GM19025 (cell line): Measurements from ENCODE around the gene THAP4.
"Not testable (repeated sequence)": the region's sequence is repeated elsewhere in the genome, so short reads cannot be mapped to it uniquely, and the experiment has no call there.

Source experiments
- ATAC-seq: cut with Tn5 transposase; IDR thresholded peaks from one replicate; pipeline ENCODE4 v1.9.1; 2021; ENCODE audit warnings: mild to moderate bottlenecking, low read depth, moderate library complexity; ENCODE audit not compliant: unreplicated experiment

THAP4 gene

DNA sequence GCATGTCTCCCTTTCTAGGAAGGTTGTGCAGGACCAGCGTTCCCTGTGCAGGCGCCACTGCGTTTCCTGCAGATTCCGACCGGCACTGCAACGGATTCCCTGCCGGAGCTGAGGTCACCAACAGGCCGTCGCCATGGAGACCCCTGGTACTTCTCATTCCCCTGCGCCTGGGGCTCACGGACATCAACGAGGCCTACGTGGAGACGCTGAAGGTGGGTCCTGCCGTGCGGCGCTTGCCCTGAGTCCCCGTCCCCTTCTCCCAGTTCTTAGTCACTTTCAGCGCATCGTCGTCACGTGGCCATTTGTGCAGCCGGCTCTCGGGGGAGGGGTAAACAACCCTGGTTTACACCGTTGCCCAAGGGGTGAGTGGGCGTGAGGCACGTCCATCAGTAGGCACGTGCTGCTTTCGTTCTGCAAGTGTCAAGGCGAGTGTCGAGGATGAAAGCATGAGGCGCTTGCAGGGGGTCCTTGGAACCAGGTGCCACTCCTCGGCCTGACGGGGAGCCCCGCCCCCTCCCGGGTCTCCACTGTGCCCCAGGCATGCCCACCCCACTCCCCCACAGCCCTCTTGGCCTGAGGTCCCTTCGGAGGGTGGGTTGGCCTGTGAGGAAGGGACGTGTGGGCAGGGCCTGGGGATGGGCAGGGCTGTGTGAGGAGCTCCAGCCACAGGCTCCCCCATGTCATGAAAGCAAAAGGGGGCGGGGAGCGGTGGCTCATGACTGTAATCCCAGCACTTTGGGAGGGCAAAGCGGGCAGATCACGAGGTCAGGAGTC, 29.9 kb upstream of the THAP4 start:
- no peak for ATAC-seq

DNA sequence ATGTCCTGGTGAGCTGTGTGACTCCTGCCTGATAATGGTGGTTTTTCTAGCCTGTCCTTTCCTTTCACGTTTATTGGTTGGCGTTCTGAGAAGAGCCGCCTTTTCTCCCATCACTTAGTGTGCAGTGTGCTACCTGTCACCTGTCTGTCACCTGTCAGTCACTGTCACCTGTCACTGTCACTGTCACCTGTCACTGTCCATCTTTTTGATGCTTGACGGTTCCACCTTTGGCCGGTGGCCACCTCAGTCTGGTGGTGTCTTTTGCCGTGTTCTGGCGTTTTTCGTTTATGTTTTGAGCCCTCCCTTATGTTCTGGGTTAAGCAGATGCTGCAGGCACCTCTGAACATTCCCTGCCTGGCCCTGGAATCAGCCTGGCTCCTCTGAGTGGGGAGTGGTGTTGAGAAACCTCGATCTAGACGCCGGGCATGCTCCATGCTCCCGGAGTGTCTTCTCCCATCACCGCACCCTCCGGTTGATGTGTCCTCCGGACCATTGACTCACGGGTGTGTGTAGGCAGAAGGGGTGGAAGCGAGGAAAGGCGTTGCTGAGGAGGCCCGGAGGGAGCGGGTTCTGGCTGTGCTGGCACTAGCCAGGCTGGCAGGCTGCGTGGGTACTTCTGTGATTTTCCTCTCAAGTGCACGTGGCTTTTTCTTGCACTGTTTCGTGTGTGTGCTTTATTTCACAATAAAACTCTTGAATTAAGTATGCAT, 28.9 kb upstream of the THAP4 start:
- no peak for ATAC-seq

DNA sequence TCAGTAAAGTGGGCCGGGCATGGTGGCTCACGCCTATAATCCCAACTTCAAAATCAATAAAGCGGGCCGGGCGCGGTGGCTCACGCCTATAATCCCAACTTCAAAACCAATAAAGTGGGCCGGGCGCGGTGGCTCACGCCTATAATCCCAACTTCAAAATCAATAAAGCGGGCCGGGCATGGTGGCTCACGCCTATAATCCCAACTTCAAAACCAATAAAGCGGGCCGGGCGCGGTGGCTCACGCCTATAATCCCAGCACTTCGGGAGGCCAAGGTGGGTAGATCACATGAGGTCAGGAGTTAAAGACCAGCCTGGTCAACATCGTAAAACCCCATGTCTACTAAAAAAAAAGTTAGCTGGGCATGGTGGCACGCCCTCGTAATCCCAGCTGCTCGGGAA, 25.8 kb upstream of the THAP4 start:
- not testable (repeated sequence) for ATAC-seq

GRCh38 chr2:241660593-241661213, 23.7 kb upstream of the THAP4 start:
- ATAC-seq = no peak

DNA sequence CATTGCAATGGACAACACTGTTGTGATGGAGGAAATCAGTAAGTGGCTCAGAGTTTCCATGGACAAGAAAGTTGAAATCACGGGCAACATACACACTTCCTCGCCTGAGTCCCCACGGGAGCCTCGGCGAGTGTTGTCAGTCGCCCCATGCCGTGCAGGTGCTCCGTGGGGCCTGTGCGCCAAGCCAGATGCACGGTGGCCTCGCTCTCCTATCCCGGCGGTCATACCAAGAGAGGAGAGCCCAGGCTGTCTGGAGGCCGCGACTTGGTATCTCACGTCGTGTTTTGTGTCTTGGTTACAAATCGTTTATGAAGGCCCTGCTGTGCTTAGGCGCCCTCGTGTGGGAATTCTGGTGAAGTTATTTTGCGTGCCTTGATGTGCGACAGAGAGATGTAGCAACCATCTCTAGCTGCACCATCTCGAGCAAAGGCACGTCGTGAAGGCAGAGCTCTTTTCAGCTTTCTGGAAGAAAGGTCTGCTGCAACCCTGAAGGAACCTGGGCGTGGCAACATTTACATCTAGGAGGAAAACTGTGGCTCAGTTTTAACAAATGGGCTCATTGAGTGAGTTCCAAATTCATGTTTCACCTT, 22.3 kb upstream of the THAP4 start:
- ATAC-seq = no peak

- ATAC-seq = no peak
Observed at GRCh38 chr2:241658296-241658695, 21.3 kb upstream of the THAP4 start.

- no peak for ATAC-seq
Observed at GRCh38 chr2:241657786-241658254, 20.9 kb upstream of the THAP4 start.

GRCh38 chr2:241656190-241656741, 19.3 kb upstream of the THAP4 start:
- no peak for ATAC-seq

DNA sequence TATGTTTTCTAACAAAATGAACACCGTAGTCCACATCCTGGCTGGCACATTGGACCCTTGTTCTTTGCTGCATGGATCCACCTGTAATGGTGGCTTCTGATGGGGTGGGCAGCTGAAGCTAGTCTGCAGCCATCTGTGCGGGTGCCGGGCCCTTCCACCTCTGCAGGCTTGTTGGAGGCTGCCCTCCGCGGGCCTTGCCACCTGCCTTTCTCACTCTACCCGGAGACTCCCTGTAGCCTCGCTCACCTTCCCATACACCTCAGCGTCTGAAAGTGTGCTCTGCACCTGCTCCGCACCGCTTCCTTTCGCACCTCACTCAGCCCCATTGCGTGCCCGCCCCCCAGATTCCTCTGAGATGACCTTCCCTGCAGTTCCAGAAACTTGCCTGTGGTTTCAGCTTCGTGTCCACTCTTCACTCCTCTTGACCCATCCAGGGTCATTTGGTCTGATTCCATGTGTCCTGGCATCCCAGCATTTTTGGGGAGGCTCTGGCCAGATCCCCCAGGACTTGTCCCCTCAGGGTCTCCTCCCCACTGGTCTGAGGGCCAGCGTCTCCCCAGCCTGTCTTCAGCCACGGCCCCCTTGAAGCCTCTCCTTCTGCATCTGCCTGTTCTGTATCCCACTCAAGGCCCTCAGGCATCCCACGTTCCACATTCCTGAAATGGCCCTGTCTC, 18.7 kb upstream of the THAP4 start:
- no peak for ATAC-seq

DNA sequence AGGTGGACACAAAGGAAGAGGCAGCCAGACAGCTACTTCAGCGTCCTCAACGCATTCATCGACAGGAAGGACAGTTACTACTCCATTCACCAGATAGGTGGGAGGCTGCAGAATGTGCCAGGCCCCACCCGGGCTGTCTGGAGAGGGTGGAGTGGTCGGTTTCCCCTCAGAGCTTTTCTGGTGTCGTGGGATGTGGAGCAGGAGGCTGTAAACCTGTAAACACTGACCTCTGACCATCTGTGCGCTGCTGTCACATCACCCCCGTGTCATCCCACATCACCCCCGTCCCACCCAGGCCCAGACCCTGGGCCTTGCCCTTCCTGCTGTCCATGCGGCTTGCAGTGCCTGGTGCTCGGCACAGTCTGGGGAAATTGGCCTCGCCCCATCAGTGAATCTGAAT, 17.6 kb upstream of the THAP4 start:
- no peak for ATAC-seq

DNA sequence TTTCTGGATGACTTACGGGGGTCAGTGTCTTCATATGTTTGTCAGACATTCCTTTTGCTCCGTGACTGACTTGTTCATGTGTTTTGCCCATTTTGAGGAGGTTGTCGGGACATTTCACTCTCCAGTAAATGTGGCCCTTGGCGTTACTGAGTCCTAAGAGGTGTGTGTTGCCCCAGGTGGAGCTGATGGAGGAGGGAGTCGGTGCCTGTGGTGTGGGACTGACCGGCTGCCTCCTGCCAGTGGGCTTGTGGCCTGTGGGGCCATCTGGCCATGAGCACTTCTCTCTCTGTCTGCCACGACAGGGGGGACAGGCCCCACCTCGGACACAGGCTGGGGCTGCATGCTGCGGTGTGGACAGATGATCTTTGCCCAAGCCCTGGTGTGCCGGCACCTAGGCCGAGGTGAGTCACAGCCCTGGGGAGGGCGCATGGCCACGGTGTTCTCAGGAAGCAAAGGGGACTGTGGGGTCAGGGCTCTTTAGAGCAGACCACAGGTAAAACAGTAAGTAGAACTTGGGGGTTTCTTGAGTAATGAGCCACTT, 16.3 kb upstream of the THAP4 start:
- ATAC-seq = no peak

DNA sequence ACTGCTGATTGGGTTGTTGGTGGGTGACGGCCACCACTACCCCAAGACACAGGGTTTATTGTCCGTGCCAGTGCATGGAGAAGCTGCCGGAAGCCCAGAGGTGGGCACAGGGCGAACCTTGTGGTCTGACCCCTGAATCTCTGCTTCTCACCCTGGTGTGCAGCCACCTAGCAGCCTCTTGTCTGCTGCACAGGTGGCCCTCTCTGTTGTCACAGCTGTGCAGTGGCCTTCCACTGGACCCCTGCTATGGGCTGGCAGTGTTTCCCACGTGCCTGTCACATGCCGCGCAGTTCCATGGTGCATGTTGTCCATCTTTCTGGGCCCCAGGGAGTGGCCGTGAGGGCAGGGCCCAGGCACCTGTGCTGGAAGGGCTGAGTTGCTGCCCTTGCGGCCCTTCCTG, 15.8 kb upstream of the THAP4 start:
- ATAC-seq = no peak

GRCh38 chr2:241652142-241652541, 15.2 kb upstream of the THAP4 start:
- ATAC-seq = no peak

DNA sequence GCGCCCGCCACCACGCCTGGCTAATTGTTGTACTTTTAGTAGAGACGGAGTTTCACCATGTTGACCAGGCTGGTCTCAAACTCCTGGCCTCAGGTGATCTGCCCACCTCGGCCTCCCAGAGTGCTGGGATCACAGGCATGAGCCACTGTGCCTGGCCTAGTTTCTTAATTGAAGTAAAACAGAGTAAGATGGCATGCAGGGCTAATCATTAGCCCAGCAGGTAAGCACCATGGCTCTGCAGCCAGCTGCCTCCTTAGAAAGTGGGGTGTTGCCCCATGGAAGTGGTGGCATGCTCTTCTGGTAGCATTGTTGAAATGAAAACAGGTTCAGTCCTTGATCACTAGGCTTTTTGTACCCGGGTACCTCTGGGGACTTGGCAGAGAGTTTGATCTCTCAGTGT, 13.0 kb upstream of the THAP4 start:
- ATAC-seq = no peak

DNA sequence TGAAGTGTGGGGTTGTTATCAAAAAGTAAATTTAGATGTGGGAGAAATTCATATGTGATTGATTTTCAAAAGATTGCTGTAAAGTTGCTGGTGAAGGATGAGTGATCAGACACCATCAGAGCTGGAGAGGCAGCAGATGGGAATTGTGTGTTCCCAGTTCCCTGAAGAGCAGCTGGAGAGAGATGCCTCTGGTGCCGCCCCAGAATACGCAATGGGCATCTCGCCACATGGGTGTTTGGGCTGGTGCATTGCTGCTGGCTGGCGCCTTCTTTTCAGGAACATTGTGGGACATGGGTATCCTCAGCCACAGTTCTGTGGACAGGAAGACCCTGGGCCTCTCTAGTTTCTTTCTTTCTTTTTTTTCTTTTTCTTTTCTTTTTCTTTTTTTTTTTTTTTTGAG, 12.4 kb upstream of the THAP4 start:
- ATAC-seq = no peak

DNA sequence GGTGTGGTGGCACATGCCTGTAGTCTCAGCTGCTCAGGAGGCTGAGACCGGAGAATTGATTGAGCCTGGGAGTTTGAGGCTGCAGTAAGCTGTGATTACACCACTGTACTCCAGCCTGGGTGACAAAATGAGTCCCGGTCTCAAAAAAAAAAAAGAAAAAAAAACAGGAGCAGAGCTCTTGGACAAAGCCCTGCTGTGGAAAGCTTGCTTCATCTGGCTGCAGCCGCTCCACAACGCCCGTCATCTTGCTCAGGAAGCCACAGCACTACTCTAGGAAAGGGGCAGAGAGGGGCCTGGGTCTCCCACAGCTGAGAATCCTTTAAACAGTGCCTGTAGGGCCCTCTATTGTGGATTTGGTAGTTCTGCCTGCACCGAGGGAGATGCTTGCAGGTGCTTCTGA, 11.5 kb upstream of the THAP4 start:
- no peak for ATAC-seq

DNA sequence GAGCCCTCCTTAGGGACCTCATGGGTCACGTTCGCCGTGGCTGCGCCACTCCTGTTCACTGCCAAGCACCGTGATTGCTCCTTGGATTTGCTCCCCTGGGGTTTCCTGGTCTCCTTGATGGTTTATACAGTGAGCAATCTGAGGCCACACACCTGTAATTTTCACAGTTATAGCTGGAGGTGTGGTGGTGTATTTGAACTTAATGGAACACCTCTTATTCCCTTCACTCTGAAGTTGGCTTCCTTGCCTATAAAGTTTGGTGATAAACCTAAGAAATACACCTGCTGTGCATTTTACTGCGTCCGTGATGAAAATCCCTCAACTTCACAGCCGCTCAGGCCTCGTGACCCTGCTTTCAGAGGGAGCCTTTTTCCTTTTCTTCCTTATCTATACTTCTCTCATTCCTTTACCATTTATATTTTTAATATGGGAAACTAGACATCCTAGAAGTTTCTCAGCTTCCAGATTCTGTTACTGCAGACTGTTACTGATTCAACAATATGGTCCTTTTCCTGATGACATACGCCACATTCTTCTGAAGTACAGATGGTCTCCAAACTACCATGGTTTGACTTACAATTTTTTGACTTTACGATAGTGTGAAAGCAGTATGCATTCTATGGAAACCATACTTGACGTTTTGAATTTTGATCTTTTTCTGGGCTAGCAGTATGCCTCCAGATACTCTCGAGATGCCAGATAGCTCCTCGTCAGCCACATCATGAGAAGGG, 9.1 kb upstream of the THAP4 start:
- no peak for ATAC-seq

- no peak for ATAC-seq
Observed at GRCh38 chr2:241645056-241645914, 8.3 kb upstream of the THAP4 start.

DNA sequence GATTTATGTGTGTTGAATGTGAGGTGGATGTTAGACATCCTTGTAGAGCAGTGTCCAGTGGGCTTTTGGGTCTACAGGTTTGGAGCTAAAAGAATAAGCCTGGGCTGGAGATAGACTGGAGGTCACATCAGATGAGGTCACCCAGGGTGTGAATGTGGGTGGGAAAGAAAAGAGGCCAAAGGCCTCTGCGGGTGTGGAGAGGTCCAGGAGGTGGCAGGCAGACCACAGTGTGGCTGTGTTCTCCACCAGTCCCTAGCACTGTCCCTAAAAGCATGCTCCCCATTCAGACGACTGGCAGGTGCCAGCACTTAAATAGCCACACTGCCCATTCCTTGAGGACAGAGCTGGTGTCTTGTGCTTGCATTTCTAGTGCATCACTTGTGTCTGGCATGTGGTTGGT, 4.7 kb upstream of the THAP4 start:
- no peak for ATAC-seq
